Measurements from ENCODE around the gene PLAGL1.

GRCh38 chr6:143967706-143968376, 40.2 kb downstream of the PLAGL1 start:
- no peak for TF ChIP-seq GATA3 (IDR thresholded peaks at IDR 0.05; ENCODE audit: low read depth, low read length)
- no peak for TF ChIP-seq GATA2 (IDR thresholded peaks at IDR 0.05; ENCODE audit: low read depth, low read length)
